ENCODE data around the gene HMOX1.

GRCh38 chr22:35342390-35342789 lies 38.5 kb upstream of the HMOX1 start:
- TF ChIP-seq ZSCAN29 (CRISPR knock-in tag; conservative IDR thresholded peaks at IDR 0.05) (no peak), ZFX (CRISPR knock-in tag; IDR thresholded peaks at IDR 0.05; ENCODE audit: low read depth) (no peak), AKAP8 (CRISPR knock-in tag; IDR thresholded peaks at IDR 0.05) (no peak), USF2 (IDR thresholded peaks at IDR 0.05; ENCODE audit: low read depth, low read length) (no peak), USF2 (CRISPR knock-in tag; IDR thresholded peaks at IDR 0.05; ENCODE audit: borderline replicate concordance) (no peak), CREB1 (IDR thresholded peaks at IDR 0.05) (no peak), CREB1 (CRISPR knock-in tag; IDR thresholded peaks at IDR 0.05) (no peak), NR2F1 (CRISPR knock-in tag; IDR thresholded peaks at IDR 0.05) (no peak), HMGXB4 (CRISPR knock-in tag; IDR thresholded peaks at IDR 0.05; ENCODE audit: borderline replicate concordance in 1 of 2, low read depth in 1 of 2) (no peak), ZNF562 (CRISPR knock-in tag; IDR thresholded peaks at IDR 0.05; ENCODE audit: borderline replicate concordance) (no peak), RERE (CRISPR knock-in tag; IDR thresholded peaks at IDR 0.05; ENCODE audit: low read depth) (no peak), ZNF614 (CRISPR knock-in tag; IDR thresholded peaks at IDR 0.05; ENCODE audit: borderline replicate concordance) (no peak), ZNF24 (IDR thresholded peaks at IDR 0.05) (no peak), CTCF (CRISPR knock-in tag; IDR thresholded peaks at IDR 0.05) (no peak), SOX6 (IDR thresholded peaks at IDR 0.05) (no peak), SOX6 (CRISPR knock-in tag; IDR thresholded peaks at IDR 0.05) (no peak), MTF1 (CRISPR knock-in tag; IDR thresholded peaks at IDR 0.05) (no peak)
